ENCODE data around the gene AK5.

GRCh38 chr1:77459881-77460280 lies 178.1 kb downstream of the AK5 start:
- TF ChIP-seq CTCF (IDR thresholded peaks at IDR 0.05), result no peak
- no peak for TF ChIP-seq POLR2A (IDR thresholded peaks at IDR 0.05)
